Forelimb muscle (tissue), 1 donor: ENCODE data around the gene DDX27. TPM values are rescaled to one million over a fixed set of nuclear protein-coding genes. Genes with fewer than 3 reads are reported as not detected.

ENCODE experiments used
- DNase-seq: peaks from one replicate; pipeline ENCODE4 v3.0.0-alpha.2; 2013; ENCODE audit warnings: low read depth
- polyA plus RNA-seq: library from polyadenylated mRNA; unstranded; fragments of 120-200 nt; gene quantifications from one replicate; pipeline ENCODE4 v1.2.1, GENCODE V29; 2013; ENCODE audit not compliant: insufficient read length

Gene DDX27
- polyA plus RNA-seq, 1 donor = 26.1 TPM

DNA sequence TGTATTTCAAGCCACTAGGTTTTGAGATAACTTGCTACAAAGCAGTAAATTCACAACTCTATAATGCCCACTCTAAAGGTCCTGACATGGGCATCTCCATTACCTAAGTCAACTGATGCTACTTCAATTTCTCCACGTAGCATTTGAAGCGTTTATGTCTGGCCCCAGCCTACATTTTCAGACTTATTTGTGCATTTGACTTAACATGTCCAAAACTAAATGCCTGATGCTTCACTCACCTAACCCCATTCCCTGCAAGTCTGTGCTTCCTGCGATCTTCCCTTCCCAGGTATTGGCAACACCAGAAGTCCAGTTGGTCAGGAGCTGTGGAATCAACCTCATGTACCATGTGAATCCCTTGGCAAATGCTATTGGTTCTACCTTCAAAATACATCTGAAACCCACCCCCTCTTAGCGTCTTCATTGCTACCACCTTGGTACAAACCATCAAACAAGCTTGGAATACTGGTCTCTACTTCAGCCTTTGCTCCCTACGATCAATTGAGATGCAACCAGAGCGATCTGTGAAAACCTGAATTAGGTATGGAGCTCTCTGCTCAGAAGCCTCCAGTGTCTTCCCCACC, 71.5 kb downstream of the DDX27 start:
- no peak for DNase-seq

DNA sequence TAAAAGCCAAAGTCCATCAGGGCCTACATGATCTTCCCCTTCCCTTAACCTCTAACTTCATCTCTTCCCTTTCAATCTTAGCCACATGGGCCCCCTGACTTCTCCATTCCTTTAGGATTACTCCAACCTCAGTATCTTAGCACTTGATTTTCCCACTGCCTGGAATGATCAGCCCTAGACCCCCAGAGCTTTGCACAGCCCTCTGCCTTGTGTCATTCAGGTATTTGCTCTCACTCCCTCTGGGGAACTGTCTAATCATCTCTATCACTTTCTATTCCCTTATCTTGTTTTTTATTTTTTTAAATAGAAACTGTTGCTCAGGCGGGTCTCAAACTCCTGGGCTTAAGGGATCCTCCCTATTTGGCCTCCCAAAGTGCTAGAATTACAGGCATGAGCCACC, 72.0 kb downstream of the DDX27 start:
- DNase-seq = no peak

DNA sequence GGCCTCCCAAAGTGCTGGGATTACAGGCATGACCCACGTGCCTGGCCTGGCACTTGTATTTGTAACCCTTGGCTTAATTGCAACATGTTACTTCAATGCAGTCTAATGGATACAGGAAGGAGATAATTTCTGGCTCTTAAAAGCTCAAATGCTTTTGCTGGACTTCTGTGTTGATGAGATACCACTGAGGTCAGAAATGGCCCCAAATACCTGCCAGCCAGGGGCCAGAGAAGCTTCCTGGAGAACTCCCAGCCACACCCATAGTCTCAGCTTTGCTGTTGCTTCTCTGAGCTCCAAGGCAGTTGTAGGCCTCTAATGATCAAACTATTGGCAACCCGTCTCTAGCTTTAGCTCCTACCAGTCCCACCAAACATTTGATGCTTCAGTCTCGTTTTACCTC, 72.8 kb downstream of the DDX27 start:
- DNase-seq = no peak

DNA sequence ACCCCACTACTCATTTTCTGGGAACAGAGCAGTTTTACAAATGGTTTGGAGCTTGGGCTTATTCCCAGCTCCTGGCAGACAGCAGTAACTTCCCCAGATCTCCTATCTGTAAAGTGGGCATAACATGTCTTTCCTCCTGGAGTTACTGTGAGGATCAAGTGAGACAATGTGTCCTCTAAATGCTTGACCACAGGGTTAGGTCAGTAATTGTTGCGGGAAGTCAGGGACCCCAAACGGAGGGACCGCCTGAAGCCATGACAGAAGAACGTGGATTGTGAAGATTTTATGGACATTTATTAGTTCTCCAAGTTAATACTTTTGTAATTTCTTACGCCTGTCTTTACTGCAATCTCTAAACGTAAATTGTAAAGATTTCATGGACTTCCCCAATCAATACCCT, 73.9 kb downstream of the DDX27 start:
- DNase-seq = no peak

Other genes starting within 250 kb of the DDX27 start
- gene CSE1L, start 173.1 kb upstream of the DDX27 start, polyA plus RNA-seq = 56.4 TPM
- 52.1 TPM for gene STAU1, start 31.1 kb upstream of the DDX27 start, polyA plus RNA-seq
- 9.9 TPM for gene ZNFX1, start 58.6 kb downstream of the DDX27 start, polyA plus RNA-seq